Prostate gland (tissue), 2 donors: ENCODE results near the gene PFN1.

Experiments
- POLR2A ChIP-seq: fragments of 450-650 bp; IDR thresholded peaks from one replicate; pipeline ENCODE4 v1.6.1; 2016; ENCODE audit warnings: antibody characterized with exemption, mild to moderate bottlenecking
- POLR2AphosphoS5 ChIP-seq: sonication (generic); formaldehyde crosslinking; IDR thresholded peaks from one replicate; pipeline ENCODE4 v1.6.1; 2017; ENCODE audit warnings: antibody characterized with exemption
- TF ChIP-seq, protein P1 (sequence below), 4 experiments: fragments of 200-600 bp in 2 of 4; fragments of 450-650 bp in 2 of 4; sonication (generic) in 2 of 4; IDR thresholded peaks; 1 replicate in 3 of 4; 2 replicates in 1 of 4; pipeline ENCODE4 v1.5.1; 2016 to 2019; ENCODE audit warnings: antibody characterized with exemption in 4 of 4, mild to moderate bottlenecking in 2 of 4, moderate library complexity in 2 of 4

DNA sequence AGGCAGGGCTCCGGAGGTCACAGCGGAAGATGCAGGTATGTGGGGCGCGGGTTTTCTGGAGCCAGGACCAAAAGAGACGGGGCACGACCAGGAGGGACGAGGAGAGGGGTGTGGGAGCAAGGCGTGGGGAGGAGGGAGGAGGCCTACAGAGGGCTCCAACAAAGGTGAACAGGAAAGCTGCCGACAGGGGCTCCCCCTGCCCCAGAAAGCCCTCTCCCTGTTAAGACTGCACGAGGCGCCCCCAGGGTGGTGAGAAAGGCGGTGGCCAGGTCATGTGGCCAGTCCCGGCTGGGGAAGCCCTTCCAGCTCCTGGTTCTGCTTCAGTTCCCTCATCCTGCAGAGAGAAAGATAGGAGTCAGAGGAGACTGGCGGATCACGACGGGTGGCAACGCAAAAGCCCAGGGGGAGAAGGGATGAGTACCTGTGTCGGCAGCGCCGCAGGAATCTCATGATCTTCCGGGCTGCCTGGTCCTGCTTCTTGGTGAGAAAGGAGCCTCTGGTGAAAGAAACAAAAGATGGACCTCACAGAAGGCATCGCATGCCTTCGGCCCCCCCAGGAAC is 20.2 kb upstream of the PFN1 start:
- TF ChIP-seq, protein P1, sequence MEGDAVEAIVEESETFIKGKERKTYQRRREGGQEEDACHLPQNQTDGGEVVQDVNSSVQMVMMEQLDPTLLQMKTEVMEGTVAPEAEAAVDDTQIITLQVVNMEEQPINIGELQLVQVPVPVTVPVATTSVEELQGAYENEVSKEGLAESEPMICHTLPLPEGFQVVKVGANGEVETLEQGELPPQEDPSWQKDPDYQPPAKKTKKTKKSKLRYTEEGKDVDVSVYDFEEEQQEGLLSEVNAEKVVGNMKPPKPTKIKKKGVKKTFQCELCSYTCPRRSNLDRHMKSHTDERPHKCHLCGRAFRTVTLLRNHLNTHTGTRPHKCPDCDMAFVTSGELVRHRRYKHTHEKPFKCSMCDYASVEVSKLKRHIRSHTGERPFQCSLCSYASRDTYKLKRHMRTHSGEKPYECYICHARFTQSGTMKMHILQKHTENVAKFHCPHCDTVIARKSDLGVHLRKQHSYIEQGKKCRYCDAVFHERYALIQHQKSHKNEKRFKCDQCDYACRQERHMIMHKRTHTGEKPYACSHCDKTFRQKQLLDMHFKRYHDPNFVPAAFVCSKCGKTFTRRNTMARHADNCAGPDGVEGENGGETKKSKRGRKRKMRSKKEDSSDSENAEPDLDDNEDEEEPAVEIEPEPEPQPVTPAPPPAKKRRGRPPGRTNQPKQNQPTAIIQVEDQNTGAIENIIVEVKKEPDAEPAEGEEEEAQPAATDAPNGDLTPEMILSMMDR (IDR thresholded peaks at IDR 0.05), result no peak
- TF ChIP-seq POLR2AphosphoS5 (no peak), POLR2A (no peak)
